ENCODE data around the gene DCLRE1A. TPM values are rescaled to one million over a fixed set of nuclear protein-coding genes. Genes with fewer than 3 reads are reported as not detected.
"Not testable (repeated sequence)": the region's sequence is repeated elsewhere in the genome, so short reads cannot be mapped to it uniquely, and the experiment has no call there.

The DCLRE1A gene
- total RNA-seq, 1 donor from 2014 or later, result 6.7 TPM

GRCh38 chr10:113823389-113823788 lies 30.5 kb downstream of the DCLRE1A start:
- TF ChIP-seq, protein P1, sequence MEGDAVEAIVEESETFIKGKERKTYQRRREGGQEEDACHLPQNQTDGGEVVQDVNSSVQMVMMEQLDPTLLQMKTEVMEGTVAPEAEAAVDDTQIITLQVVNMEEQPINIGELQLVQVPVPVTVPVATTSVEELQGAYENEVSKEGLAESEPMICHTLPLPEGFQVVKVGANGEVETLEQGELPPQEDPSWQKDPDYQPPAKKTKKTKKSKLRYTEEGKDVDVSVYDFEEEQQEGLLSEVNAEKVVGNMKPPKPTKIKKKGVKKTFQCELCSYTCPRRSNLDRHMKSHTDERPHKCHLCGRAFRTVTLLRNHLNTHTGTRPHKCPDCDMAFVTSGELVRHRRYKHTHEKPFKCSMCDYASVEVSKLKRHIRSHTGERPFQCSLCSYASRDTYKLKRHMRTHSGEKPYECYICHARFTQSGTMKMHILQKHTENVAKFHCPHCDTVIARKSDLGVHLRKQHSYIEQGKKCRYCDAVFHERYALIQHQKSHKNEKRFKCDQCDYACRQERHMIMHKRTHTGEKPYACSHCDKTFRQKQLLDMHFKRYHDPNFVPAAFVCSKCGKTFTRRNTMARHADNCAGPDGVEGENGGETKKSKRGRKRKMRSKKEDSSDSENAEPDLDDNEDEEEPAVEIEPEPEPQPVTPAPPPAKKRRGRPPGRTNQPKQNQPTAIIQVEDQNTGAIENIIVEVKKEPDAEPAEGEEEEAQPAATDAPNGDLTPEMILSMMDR (IDR thresholded peaks at IDR 0.05; ENCODE audit: unreplicated experiment), result no peak
- Mint-ChIP-seq H3K27me3 (ENCODE audit: low read depth) (no peaks in the 10 kb centered on the region), H3K27ac (no peak overlapping the region), H3K9me3 (peaks cover under 1% of the 10 kb centered on the region), H3K4me1 (peaks cover 14% of the 10 kb centered on the region), H3K36me3 (no peaks in the 10 kb centered on the region), H3K4me3 (no peak overlapping the region)
- no peak for DNase-seq (ENCODE audit: low spot score in 2 of 2, unreplicated experiment in 2 of 2)

GRCh38 chr10:113822174-113822573 lies 31.7 kb downstream of the DCLRE1A start:
- Mint-ChIP-seq H3K36me3 (no peaks in the 10 kb centered on the region), H3K27ac (no peak overlapping the region), H3K27me3 (ENCODE audit: low read depth) (no peaks in the 10 kb centered on the region), H3K4me3 (no peak overlapping the region), H3K4me1 (peaks cover 14% of the 10 kb centered on the region), H3K9me3 (no peaks in the 10 kb centered on the region)
- TF ChIP-seq, protein P1 (IDR thresholded peaks at IDR 0.05; ENCODE audit: unreplicated experiment), result no peak
- no peak for DNase-seq (ENCODE audit: low spot score in 2 of 2, unreplicated experiment in 2 of 2)

DNA sequence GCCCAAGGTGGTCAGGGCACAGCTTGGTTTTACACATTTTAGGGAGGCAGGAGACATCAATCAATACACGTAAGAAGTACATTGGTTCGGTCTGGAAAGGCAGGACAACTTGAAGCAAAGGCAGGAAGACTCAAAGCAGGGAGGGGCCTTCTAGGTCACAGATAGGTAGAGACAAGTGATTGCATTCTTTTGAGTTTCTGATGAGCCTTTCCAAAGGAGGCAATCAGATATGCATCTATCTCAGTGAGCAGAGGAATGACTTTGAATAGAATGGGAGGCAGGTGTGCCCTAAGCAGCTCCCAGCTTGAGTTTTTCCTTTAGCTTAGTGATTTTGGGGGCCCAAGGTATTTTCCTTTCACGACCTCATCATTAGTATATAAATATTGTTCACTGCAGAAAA lies 32.6 kb downstream of the DCLRE1A start:
- not testable (repeated sequence) for H3K36me3 Mint-ChIP-seq; H3K27me3 Mint-ChIP-seq (ENCODE audit: low read depth); H3K4me3 Mint-ChIP-seq; H3K27ac Mint-ChIP-seq; H3K9me3 Mint-ChIP-seq; DNase-seq (ENCODE audit: low spot score in 2 of 2, unreplicated experiment in 2 of 2)
- H3K4me1 Mint-ChIP-seq, result peaks cover 14% of the 10 kb centered on the region

- Mint-ChIP-seq H3K4me1 (peaks cover 14% of the 10 kb centered on the region), H3K36me3 (no peaks in the 10 kb centered on the region), H3K9me3 (no peaks in the 10 kb centered on the region), H3K27me3 (ENCODE audit: low read depth) (no peaks in the 10 kb centered on the region), H3K4me3 (no peak overlapping the region), H3K27ac (no peak overlapping the region)
- DNase-seq (ENCODE audit: low spot score in 2 of 2, unreplicated experiment in 2 of 2), result no peak
- TF ChIP-seq, protein P1 (IDR thresholded peaks at IDR 0.05; ENCODE audit: unreplicated experiment), result no peak
Measured at GRCh38 chr10:113820507-113820906, 33.4 kb downstream of the DCLRE1A start.

DNA sequence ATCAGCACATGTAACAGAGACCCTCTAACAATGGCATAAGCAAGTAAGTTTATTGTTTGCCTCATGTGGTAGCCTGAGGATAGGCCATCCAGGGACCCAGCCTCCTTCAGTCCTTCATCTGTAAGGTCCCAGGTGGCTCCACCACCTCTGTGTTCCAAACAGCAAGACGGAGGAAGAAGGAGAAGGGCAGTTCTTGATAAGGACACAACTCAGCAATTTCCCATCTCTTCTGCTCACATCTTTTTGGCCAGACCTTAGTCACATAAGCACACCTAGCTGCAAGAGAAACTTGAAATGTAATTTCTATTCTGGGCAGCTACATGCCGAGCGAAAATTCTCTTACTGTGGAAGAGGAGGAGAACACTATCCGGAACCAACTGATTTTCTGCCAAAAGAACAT lies 33.9 kb downstream of the DCLRE1A start:
- TF ChIP-seq, protein P1 (IDR thresholded peaks at IDR 0.05; ENCODE audit: unreplicated experiment), result no peak
- peaks cover 14% of the 10 kb centered on the region for H3K4me1 Mint-ChIP-seq
- no peak overlapping the region for H3K4me3 Mint-ChIP-seq
- no peaks in the 10 kb centered on the region for H3K36me3 Mint-ChIP-seq
- H3K9me3 Mint-ChIP-seq, result no peaks in the 10 kb centered on the region
- no peak for DNase-seq (ENCODE audit: low spot score in 2 of 2, unreplicated experiment in 2 of 2)
- no peaks in the 10 kb centered on the region for H3K27me3 Mint-ChIP-seq (ENCODE audit: low read depth)
- H3K27ac Mint-ChIP-seq, result no peak overlapping the region

- not testable (repeated sequence) for H3K4me1 Mint-ChIP-seq; H3K4me3 Mint-ChIP-seq; H3K36me3 Mint-ChIP-seq; DNase-seq (ENCODE audit: low spot score in 2 of 2, unreplicated experiment in 2 of 2); H3K27ac Mint-ChIP-seq
- Mint-ChIP-seq H3K9me3 (peaks cover 20% of the 10 kb centered on the region), H3K27me3 (ENCODE audit: low read depth) (peaks cover 32% of the 10 kb centered on the region)
Measured at GRCh38 chr10:113814700-113815099, 39.2 kb downstream of the DCLRE1A start.

GRCh38 chr10:113808168-113808567 lies 45.7 kb downstream of the DCLRE1A start:
- no peak overlapping the region for H3K27ac Mint-ChIP-seq
- DNase-seq (ENCODE audit: low spot score in 2 of 2, unreplicated experiment in 2 of 2), result no peak
- no peak overlapping the region for H3K4me3 Mint-ChIP-seq
- H3K4me1 Mint-ChIP-seq, result peaks cover 4% of the 10 kb centered on the region
- peaks cover 9% of the 10 kb centered on the region for H3K9me3 Mint-ChIP-seq
- no peaks in the 10 kb centered on the region for H3K36me3 Mint-ChIP-seq
- TF ChIP-seq, protein P1 (IDR thresholded peaks at IDR 0.05; ENCODE audit: unreplicated experiment), result no peak
- H3K27me3 Mint-ChIP-seq (ENCODE audit: low read depth), result peaks cover 37% of the 10 kb centered on the region

Measured in mesothelial cell of epicardium (in vitro differentiated cells).